Hematopoietic multipotent progenitor cell treated with erythropoietin and hydrocortisone succinate and interleukin-3 and kit ligand, for 6 days (in vitro differentiated cells): Measurements from ENCODE around the gene PSMD13.

Experiments
- DNase-seq: peaks from one replicate; pipeline ENCODE4 v3.0.0-alpha.2; 2015

PSMD13 gene

GRCh38 chr11:205221-206001 is 31.4 kb upstream of the PSMD13 start:
- DNase-seq, result no peak

GRCh38 chr11:206002-206384 is 30.8 kb upstream of the PSMD13 start:
- DNase-seq, result no peak

- DNase-seq, result peak; percentile 53
Observed at GRCh38 chr11:206526-207207, 30.1 kb upstream of the PSMD13 start.

- DNase-seq, result peak; percentile 99
Observed at GRCh38 chr11:207208-207862, 29.4 kb upstream of the PSMD13 start, which contains the start of the genes BET1L and RIC8A. Gene BET1L (minus strand): TSS chr11:207399. CDS start chr11:207321, 78 bp downstream. Gene RIC8A (plus strand): TSS chr11:207708. CDS start chr11:208855, 1,147 bp downstream.

GRCh38 chr11:207863-208180 is 29.0 kb upstream of the PSMD13 start:
- DNase-seq, result peak; percentile 64

- DNase-seq, result peak; percentile 92
Observed at GRCh38 chr11:208181-208916, 28.4 kb upstream of the PSMD13 start.

- DNase-seq, result no peak
Observed at GRCh38 chr11:208917-209260, 27.9 kb upstream of the PSMD13 start.

GRCh38 chr11:209275-210121 is 27.3 kb upstream of the PSMD13 start:
- no peak for DNase-seq

- no peak for DNase-seq
Observed at GRCh38 chr11:210122-210802, 26.5 kb upstream of the PSMD13 start.

GRCh38 chr11:210803-211180 is 26.0 kb upstream of the PSMD13 start:
- DNase-seq, result no peak

- no peak for DNase-seq
Observed at GRCh38 chr11:211295-211694, 25.5 kb upstream of the PSMD13 start.

- no peak for DNase-seq
Observed at GRCh38 chr11:211741-212140, 25.0 kb upstream of the PSMD13 start.

- DNase-seq, result no peak
Observed at GRCh38 chr11:212150-213100, 24.4 kb upstream of the PSMD13 start.

GRCh38 chr11:213111-213510 is 23.7 kb upstream of the PSMD13 start:
- DNase-seq, result no peak

GRCh38 chr11:214083-214482 is 22.7 kb upstream of the PSMD13 start:
- DNase-seq, result no peak

GRCh38 chr11:215581-216037 is 21.2 kb upstream of the PSMD13 start:
- no peak for DNase-seq

- DNase-seq, result no peak
Observed at GRCh38 chr11:216081-216974, 20.4 kb upstream of the PSMD13 start.

- DNase-seq, result no peak
Observed at GRCh38 chr11:217704-218103, 19.1 kb upstream of the PSMD13 start.

GRCh38 chr11:218815-219593 is 17.8 kb upstream of the PSMD13 start:
- no peak for DNase-seq
